ENCODE measurements around the gene CD9. TPM values are rescaled to one million over a fixed set of nuclear protein-coding genes. Genes with fewer than 3 reads are reported as not detected.

Gene CD9
- total and polyA plus RNA-seq, 4 experiments from 2014 or later, result 1.4 to 5.8 (median 4.4) TPM

- H3K9me3 Mint-ChIP-seq, result peaks cover 0 to 2% (median 0%) of the 10 kb centered on the region in 8 donors
- H3K27ac ChIP-seq (ENCODE audit: low read depth, low read length), result no peak overlapping the region
- H3K9me3 ChIP-seq (ENCODE audit: control insufficient read depth in 1 of 2, low read length in 2 of 2), result no peaks in the 10 kb centered on the region
- H3K36me3 ChIP-seq (ENCODE audit: insufficient read depth, low read length), result no peaks in the 10 kb centered on the region
- no peak for DNase-seq
- H3K27me3 ChIP-seq (ENCODE audit: insufficient read depth, low read length), result no peaks in the 10 kb centered on the region
- no peaks in the 10 kb centered on the region for H3K4me1 ChIP-seq (ENCODE audit: insufficient read depth, low read length)
- no peak overlapping the region for H3K4me3 Mint-ChIP-seq
- H3K4me3 ChIP-seq (ENCODE audit: low read length in 2 of 2), result no peak overlapping the region
- ChIA-PET POLR2A (ENCODE audit: partially characterized antibody) (no interaction called here), CTCF (ENCODE audit: partially characterized antibody) (no interaction called here)
- intact Hi-C loops (cut with micrococcal nuclease), result no loop called here
- peaks cover 0 to 1% (median 0%) of the 10 kb centered on the region in 4 donors for H3K4me1 Mint-ChIP-seq
- H3K27ac Mint-ChIP-seq, result no peak overlapping the region
- H3K27me3 Mint-ChIP-seq, result peaks cover 7 to 22% of the 10 kb centered on the region in 2 donors
- no peaks in the 10 kb centered on the region for H3K36me3 Mint-ChIP-seq
Measured at GRCh38 chr12:6181166-6181565, 19.0 kb upstream of the CD9 start.

DNA sequence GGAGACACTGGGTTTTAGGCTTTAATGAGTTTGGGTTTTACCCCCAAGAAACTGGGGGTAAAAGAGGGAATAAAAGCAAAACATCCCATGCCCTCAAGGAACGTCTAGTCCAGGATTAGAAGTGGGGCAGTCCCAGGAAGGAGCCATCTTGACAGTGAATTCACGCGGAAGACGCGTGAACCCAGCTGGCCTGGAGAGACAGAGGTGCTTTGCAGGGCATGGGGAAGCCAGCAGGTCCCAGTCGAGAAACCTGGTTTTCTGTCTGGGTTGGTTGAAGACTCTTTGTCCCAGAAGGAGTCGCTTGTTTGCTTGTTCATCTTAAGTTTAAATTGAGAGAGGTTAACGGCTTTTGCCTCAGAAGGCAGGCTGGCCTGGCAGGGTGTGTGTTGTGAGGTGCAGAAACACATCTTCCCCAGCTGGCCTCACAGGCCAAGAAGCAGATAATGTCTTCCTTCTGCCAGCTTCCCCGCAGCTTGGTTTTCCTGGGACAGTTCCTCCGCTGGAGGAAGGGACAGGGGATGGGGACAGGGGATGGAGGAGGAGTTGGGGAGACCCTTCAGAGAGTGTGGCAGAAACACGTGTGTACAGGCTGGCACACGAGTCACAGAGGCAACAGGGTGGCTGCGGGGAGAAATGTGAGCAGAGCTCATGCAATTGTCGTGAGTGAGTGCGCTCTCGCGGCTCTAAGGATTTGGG is 18.5 kb upstream of the CD9 start:
- Mint-ChIP-seq H3K9me3 (peaks cover 0 to 2% (median 0%) of the 10 kb centered on the region in 8 donors), H3K4me1 (peaks cover 0 to 1% (median 0%) of the 10 kb centered on the region in 4 donors), H3K27me3 (peaks cover 7 to 26% of the 10 kb centered on the region in 2 donors), H3K36me3 (no peaks in the 10 kb centered on the region), H3K27ac (no peak overlapping the region), H3K4me3 (no peak overlapping the region)
- no peaks in the 10 kb centered on the region for H3K9me3 ChIP-seq (ENCODE audit: control insufficient read depth in 1 of 2, low read length in 2 of 2)
- ChIA-PET CTCF (ENCODE audit: partially characterized antibody) (no interaction called here), POLR2A (ENCODE audit: partially characterized antibody) (no interaction called here)
- intact Hi-C loops (cut with micrococcal nuclease), result no loop called here
- H3K4me1 ChIP-seq (ENCODE audit: insufficient read depth, low read length), result no peaks in the 10 kb centered on the region
- no peak for DNase-seq
- H3K4me3 ChIP-seq (ENCODE audit: low read length in 2 of 2), result no peak overlapping the region
- H3K27me3 ChIP-seq (ENCODE audit: insufficient read depth, low read length), result no peaks in the 10 kb centered on the region
- no peaks in the 10 kb centered on the region for H3K36me3 ChIP-seq (ENCODE audit: insufficient read depth, low read length)
- H3K27ac ChIP-seq (ENCODE audit: low read depth, low read length), result no peak overlapping the region

GRCh38 chr12:6182279-6182898 is 17.8 kb upstream of the CD9 start:
- intact Hi-C loops (cut with micrococcal nuclease), result no loop called here
- Histone ChIP-seq H3K9me3 (ENCODE audit: control insufficient read depth in 1 of 2, low read length in 2 of 2) (no peaks in the 10 kb centered on the region), H3K4me3 (ENCODE audit: low read length in 2 of 2) (no peak overlapping the region), H3K27me3 (ENCODE audit: insufficient read depth, low read length) (no peaks in the 10 kb centered on the region), H3K4me1 (ENCODE audit: insufficient read depth, low read length) (no peaks in the 10 kb centered on the region), H3K27ac (ENCODE audit: low read depth, low read length) (no peak overlapping the region), H3K36me3 (ENCODE audit: insufficient read depth, low read length) (no peaks in the 10 kb centered on the region)
- no peak for DNase-seq
- Mint-ChIP-seq H3K27me3 (peaks cover 5 to 23% of the 10 kb centered on the region in 2 donors), H3K4me3 (no peak overlapping the region), H3K27ac (no peak overlapping the region), H3K9me3 (peaks cover 0 to 2% (median 0%) of the 10 kb centered on the region in 8 donors), H3K4me1 (no peaks in the 10 kb centered on the region), H3K36me3 (no peaks in the 10 kb centered on the region)
- ChIA-PET CTCF (ENCODE audit: partially characterized antibody) (interaction anchor here (1.3 kb wide), 1 partner anchor 102 kb away, joined by 4 read pairs; no protein-coding TSS in a partner anchor), POLR2A (ENCODE audit: partially characterized antibody) (no interaction called here)

DNA sequence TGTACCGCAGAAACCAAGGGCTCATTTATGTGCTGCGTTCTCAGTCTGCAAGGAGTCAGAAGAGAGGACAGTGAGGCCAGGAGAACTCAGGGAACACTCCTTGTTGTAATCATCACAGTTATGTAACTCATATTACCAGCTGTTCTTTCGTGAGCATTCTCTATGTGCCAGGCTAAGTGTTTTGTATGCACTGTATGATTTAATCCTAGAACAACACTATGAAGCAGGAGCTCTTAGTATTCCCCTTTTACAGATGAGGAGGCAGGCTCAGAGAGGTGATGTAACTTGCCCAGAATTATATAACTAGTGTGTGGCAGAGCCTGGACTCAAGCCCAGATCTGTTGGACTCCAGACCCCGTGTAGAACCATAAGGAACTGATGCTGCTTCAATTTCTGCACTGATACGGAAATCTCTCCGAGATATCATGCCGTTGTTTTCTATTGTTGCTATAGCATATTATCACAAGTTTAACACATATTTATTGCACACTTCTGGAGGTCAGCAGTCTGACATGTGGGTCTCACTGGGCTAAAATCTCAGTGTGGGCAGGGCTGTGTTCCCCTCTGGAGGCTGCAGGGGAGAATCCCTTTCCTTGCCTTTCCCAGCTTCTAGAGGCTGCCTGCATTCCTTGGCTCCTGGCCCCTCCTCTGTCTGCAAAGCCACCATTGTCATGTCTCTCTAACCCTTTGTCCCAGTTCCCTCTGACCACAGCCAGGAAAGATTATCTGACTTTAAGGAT is 16.3 kb upstream of the CD9 start:
- DNase-seq, result no peak
- H3K4me3 Mint-ChIP-seq, result no peak overlapping the region
- no peaks in the 10 kb centered on the region for H3K27me3 ChIP-seq (ENCODE audit: insufficient read depth, low read length)
- no peaks in the 10 kb centered on the region for H3K4me1 Mint-ChIP-seq
- H3K27me3 Mint-ChIP-seq, result peaks cover 5 to 29% of the 10 kb centered on the region in 2 donors
- no peaks in the 10 kb centered on the region for H3K36me3 Mint-ChIP-seq
- ChIA-PET POLR2A (ENCODE audit: partially characterized antibody) (no interaction called here), CTCF (ENCODE audit: partially characterized antibody) (interaction anchor here (0.8 to 1.3 kb wide), 2 partner anchors 12 to 101 kb away, joined by 3 to 4 read pairs; no protein-coding TSS in a partner anchor)
- intact Hi-C loops (cut with micrococcal nuclease), result no loop called here
- no peak overlapping the region for H3K4me3 ChIP-seq (ENCODE audit: low read length in 2 of 2)
- no peak overlapping the region for H3K27ac Mint-ChIP-seq
- no peak overlapping the region for H3K27ac ChIP-seq (ENCODE audit: low read depth, low read length)
- H3K36me3 ChIP-seq (ENCODE audit: insufficient read depth, low read length), result no peaks in the 10 kb centered on the region
- no peaks in the 10 kb centered on the region for H3K4me1 ChIP-seq (ENCODE audit: insufficient read depth, low read length)
- peaks cover 0 to 2% (median 0%) of the 10 kb centered on the region in 8 donors for H3K9me3 Mint-ChIP-seq
- H3K9me3 ChIP-seq (ENCODE audit: control insufficient read depth in 1 of 2, low read length in 2 of 2), result no peaks in the 10 kb centered on the region

DNA sequence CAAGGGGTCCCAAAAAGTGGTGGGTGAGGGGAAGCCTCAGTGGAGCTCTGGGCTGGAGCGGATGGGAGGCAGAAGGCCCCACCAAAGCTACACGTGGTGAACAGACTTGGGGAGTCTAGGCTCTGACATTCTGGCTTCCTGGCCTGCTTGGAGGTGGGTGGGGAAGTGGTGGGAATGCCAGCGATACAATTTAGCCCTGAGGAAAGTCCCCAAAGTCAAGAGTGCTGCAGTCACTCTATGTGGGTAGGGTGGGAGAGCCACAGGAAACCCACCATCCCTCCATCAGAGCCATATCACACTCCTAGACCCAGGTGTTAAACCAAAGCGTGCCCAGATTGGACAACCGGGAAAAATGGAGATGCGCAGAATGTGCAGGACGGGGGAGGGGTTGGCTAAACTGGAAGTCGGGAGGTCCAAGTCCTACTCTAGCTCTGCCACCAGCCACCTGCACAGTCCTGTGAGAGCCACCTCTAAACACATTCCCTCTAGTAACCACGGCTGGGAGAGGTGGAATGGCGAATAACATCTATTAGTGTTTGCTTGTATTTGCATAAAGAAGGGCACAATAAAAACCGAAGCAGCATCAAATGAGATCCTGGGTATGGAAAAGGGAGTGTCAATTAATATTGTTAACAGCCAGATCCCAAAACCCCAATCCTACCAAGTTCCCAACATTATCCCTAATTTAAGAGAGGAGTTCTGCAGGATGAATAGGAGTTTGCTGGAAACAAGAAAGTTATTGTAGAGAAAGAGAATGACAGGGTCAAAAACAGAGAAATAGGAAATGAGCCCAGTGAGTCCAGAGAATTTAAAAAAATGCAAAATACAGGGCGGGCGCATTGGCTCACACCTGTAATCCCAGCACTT is 14.0 kb upstream of the CD9 start:
- no peak for DNase-seq
- no peak overlapping the region for H3K4me3 ChIP-seq (ENCODE audit: low read length in 2 of 2)
- no peaks in the 10 kb centered on the region for H3K4me1 ChIP-seq (ENCODE audit: insufficient read depth, low read length)
- no peaks in the 10 kb centered on the region for H3K36me3 Mint-ChIP-seq
- no peak overlapping the region for H3K27ac ChIP-seq (ENCODE audit: low read depth, low read length)
- no peak overlapping the region for H3K27ac Mint-ChIP-seq
- H3K9me3 Mint-ChIP-seq, result no peaks in the 10 kb centered on the region
- H3K27me3 ChIP-seq (ENCODE audit: insufficient read depth, low read length), result no peaks in the 10 kb centered on the region
- no peak overlapping the region for H3K4me3 Mint-ChIP-seq
- H3K27me3 Mint-ChIP-seq, result peaks cover 9 to 30% of the 10 kb centered on the region in 2 donors
- CTCF ChIA-PET (ENCODE audit: partially characterized antibody), result interaction anchor here (1.5 kb wide), 1 partner anchor 101 kb away, joined by 3 read pairs; no protein-coding TSS in a partner anchor
- no peaks in the 10 kb centered on the region for H3K36me3 ChIP-seq (ENCODE audit: insufficient read depth, low read length)
- H3K9me3 ChIP-seq (ENCODE audit: control insufficient read depth in 1 of 2, low read length in 2 of 2), result no peaks in the 10 kb centered on the region
- H3K4me1 Mint-ChIP-seq, result peaks cover 0 to 3% (median 0%) of the 10 kb centered on the region in 4 donors
- POLR2A ChIA-PET (ENCODE audit: partially characterized antibody), result no interaction called here
- intact Hi-C loops (cut with micrococcal nuclease), result no loop called here

DNA sequence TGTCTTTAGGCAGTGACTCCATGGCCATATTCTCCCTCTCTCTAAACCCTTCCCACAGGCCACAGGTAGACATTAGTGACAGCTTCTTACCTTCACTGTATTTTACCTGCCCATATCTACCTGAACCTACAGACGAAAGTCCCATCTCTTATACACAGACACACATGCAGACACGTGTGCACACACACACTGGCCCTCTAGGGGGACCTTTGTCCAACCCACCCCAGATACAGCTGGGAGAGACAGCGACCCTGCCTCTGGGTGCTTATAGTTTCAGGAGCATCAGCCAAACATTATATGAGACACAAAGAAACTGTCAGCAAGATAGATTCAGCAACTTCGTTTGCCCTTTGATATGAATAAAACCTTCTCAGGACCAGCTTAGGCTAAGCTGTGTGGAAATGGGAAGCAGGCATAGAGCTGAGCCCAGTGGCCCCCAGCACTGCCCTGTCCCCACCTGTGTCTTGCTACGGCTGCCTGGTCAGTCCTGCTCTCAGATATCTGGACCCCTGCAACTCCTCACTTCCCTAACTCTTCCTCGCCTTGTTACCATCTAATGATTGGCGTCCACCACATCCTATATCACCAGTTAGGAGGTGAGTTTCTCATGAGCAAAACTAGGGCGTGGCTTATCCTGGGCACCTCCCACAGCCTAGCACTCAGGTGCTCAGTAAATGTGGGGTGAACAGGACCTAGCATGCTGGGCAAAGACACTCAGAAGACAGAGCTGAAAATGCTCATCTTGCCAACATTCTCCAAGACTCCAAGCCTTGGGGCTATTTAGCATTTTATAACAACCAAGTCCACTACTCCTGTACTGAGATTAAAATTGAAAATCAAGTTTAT is 12.0 kb upstream of the CD9 start:
- no peaks in the 10 kb centered on the region for H3K27me3 ChIP-seq (ENCODE audit: insufficient read depth, low read length)
- H3K9me3 ChIP-seq (ENCODE audit: control insufficient read depth in 1 of 2, low read length in 2 of 2), result no peaks in the 10 kb centered on the region
- Mint-ChIP-seq H3K4me3 (no peak overlapping the region), H3K27me3 (peaks cover 10 to 39% of the 10 kb centered on the region in 2 donors), H3K4me1 (peaks cover 0 to 3% (median 0%) of the 10 kb centered on the region in 4 donors), H3K27ac (no peak overlapping the region), H3K9me3 (no peaks in the 10 kb centered on the region), H3K36me3 (no peaks in the 10 kb centered on the region)
- H3K36me3 ChIP-seq (ENCODE audit: insufficient read depth, low read length), result no peaks in the 10 kb centered on the region
- intact Hi-C loops (cut with micrococcal nuclease), result no loop called here
- ChIA-PET POLR2A (ENCODE audit: partially characterized antibody) (no interaction called here), CTCF (ENCODE audit: partially characterized antibody) (interaction anchor here (0.9 to 1.5 kb wide), 3 partner anchors 9 to 99 kb away, joined by 3 read pairs; no protein-coding TSS in a partner anchor)
- no peak overlapping the region for H3K4me3 ChIP-seq (ENCODE audit: low read length in 2 of 2)
- H3K4me1 ChIP-seq (ENCODE audit: insufficient read depth, low read length), result no peaks in the 10 kb centered on the region
- H3K27ac ChIP-seq (ENCODE audit: low read depth, low read length), result no peak overlapping the region
- no peak for DNase-seq

All from CD4-positive, alpha-beta memory T cell (primary cell).